ENCODE measurements around the gene RNPC3.
"Not testable (repeated sequence)": the region's sequence is repeated elsewhere in the genome, so short reads cannot be mapped to it uniquely, and the experiment has no call there.

RNPC3 gene

DNA sequence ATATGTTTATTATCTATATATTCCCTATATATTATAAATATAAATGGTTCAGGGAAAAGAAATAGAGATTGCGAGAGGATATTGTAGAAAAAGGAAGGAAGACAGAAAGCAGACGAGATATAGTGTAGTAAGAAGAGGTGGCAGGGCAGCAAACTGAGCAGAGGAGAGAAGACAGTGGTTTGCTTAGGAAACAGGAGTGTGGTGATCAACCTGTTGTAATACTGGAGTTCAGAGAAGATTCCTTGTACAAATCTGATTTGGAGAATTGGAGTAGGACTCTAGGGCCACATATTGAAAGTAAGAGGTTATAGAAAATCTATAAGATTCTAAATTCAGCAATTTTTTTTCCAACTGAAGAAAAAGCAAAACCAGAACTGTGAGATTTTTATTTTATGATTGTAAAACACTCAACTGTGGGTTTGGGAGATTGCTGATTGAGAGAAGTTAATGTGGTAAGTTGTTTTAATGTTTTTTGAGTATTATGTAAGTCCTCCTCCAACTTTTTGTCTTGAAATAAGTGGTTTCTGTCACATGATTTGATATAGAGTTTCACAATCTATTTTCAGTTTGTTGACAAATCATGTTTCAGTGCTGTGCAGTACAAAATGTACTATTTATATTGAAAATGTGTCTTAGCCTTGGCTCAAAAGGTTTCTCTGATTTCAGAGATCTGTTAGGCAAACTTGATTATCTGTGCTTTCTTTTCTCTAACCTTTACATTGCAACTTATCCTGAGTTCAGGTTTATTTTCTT, 36.3 kb downstream of the RNPC3 start:
- no peak for DNase-seq

DNA sequence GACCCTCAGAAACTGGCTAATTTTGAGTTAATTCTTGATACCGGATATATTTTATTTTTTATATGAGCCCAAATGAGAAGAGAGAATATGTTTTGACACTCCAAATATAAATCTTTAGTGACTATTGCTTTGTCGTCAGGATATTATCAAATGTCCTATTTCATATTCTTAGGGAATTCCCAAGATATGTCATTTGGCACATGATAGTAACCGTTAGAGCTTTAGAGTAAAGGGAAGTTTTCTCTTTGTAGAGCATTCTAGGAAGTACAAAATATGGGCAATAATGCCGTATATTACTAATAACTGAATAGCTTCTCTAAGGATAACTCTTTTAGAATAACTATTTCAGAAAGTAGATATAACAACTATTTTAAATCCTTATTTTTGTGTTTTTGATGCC, 37.6 kb downstream of the RNPC3 start:
- no peak for DNase-seq

DNA sequence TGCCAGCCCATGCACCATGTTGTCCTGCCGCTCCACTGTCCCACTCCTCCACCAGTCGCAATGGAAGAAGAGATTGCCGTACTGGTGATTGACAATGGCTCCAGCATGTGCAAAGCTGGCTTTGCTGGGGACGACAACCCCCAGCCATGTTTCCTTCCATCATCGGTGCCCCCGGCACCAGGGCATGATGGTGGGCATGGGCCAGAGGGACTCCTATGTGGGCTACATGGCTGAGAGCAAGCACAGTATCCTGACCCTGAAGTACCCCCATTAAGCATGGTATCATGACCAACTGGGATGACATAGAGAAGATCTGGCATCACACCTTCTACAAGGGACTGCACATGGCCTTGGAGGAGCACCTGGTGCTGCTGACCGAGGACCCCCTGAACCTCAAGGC, 44.0 kb downstream of the RNPC3 start:
- no peak for DNase-seq

DNA sequence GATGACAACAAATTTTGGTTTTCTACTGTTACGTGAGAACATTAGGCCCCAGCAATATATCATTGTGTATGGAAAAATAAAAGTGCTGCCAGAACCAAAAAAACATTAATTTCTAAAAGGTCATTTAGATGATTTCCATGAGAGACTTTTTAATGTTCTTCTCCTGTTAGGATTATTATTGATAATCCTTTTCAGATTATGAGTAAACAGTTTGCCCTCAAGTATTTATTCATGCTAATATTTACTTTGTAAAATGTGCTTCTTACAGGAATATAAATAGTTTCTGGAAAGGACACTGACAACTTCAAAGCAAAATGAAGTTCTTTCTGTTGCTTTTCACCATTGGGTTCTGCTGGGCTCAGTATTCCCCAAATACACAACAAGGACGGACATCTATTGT, 45.8 kb downstream of the RNPC3 start, which contains the start of gene AMY2B:
AMY2B (plus strand) TSS at position 301 of the 400 bp plus-strand sequence; CDS start at position 315, 14 bp downstream.
- not testable (repeated sequence) for DNase-seq

DNA sequence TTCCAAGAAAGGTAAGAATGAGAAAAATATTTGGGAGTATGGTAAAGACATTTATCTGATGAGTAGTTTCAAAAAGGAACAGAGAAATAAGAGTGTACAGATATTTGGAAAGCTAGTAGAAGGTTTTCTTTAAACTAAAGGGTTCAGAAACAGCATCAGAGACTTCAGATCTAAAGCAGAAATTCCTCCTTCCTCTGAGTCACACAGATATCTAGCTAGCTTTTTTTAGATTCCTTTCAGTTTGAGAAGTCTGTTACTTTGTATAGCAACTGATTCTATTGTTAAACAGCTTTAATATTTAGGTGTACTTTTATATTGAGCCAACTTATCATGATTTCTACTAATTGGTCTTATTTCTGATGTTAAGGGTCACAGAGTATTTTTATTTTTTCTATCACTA, 50.6 kb downstream of the RNPC3 start:
- no peak for DNase-seq

DNA sequence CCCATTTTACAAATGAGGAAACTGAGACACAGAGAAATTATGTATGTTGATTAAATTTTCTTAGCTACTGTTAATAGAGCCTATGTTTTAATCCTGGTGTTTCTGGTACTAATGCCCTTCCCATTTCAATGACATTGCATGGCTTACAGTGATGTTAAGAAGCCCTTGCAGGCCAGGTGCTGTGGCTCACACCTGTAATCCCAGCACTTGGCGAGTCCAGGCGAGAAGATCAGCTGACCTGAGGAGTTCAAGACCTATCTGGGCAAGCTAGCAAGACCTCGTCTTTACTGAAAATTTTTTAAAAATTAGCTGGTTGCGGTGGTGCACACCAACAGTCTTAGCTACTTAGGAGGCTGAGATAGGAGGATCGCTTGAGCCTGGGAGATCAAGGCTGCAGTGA, 51.3 kb downstream of the RNPC3 start:
- DNase-seq, result not testable (repeated sequence)

DNA sequence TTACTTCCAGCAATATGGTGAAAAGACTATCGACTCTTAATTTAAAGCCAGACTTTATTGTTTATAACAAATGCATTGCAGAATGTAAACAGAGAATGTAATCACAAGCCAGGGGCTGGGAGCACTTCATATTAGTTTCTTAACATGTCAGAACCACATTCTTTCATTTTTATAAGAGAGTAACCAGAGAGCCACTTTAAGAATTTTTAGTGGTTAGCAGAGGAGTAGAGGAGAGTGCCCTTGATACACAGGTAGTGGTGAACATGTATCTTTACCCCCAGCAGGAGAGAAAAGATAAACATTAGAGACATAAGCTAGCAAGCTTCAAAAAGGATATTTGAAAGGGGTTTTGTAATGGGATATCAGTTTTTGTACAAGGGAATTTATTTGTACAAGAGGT, 57.0 kb downstream of the RNPC3 start:
- no peak for DNase-seq

DNA sequence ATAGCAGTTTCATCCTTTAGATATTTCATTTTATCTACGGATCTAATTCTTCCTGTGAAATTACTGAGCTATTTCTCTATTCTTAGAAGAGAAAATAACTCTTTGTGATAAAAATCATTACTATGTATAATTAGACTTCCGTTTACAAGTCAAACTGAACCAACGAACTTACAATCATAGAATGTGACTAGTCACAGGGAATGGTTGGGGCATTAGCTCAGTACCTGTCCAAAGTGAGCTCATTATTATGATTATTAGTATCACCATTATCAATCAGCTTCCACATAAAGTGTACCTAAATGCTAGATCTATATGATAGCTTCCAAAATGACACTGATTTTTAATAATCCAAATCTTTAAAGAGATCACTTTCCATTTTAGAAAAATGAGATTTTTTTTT, 58.4 kb downstream of the RNPC3 start:
- no peak for DNase-seq

DNA sequence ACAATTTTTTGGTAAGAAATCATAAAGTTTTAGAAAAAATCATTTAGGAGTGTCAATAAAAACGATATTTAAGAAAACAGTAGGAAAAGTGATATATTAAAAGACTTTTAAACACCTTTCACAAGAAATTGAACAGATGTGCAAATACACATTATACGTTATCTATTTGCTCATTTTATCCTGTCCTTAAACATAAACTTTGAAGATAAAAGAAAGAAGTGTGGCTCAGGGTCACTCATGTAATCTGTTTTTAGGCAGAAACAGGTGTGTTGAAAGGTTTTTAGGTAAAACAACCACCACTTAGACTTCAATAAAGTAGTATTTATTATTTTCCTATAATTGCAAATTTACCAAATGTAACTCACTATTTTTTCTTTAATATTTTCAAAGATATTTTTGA, 59.0 kb downstream of the RNPC3 start:
- no peak for DNase-seq

DNA sequence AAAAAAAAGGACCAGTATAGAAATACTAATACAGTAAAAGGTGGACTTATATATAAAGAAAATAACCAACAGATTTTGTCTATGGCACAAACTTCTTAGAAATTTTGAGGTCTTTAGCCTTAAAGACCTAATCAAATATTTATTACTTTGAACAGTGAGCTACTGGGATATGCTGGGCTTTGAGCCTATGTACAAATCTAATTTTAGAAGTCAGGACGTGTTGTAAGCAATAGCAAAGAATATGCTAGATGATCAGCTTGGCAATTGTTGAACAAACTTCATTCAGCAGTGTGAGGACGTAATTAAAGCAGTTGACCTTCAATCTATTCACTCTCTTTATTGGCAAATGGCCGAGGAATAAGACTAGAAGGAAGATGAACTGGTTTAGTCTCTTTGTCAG, 77.2 kb downstream of the RNPC3 start:
- not testable (repeated sequence) for DNase-seq
